Retina (tissue), 1 donor: ENCODE measurements around the gene KCNK1.

Source experiments
- DNase-seq: peaks from one replicate; pipeline ENCODE4 v3.0.0-alpha.2; 2016

The KCNK1 gene

DNA sequence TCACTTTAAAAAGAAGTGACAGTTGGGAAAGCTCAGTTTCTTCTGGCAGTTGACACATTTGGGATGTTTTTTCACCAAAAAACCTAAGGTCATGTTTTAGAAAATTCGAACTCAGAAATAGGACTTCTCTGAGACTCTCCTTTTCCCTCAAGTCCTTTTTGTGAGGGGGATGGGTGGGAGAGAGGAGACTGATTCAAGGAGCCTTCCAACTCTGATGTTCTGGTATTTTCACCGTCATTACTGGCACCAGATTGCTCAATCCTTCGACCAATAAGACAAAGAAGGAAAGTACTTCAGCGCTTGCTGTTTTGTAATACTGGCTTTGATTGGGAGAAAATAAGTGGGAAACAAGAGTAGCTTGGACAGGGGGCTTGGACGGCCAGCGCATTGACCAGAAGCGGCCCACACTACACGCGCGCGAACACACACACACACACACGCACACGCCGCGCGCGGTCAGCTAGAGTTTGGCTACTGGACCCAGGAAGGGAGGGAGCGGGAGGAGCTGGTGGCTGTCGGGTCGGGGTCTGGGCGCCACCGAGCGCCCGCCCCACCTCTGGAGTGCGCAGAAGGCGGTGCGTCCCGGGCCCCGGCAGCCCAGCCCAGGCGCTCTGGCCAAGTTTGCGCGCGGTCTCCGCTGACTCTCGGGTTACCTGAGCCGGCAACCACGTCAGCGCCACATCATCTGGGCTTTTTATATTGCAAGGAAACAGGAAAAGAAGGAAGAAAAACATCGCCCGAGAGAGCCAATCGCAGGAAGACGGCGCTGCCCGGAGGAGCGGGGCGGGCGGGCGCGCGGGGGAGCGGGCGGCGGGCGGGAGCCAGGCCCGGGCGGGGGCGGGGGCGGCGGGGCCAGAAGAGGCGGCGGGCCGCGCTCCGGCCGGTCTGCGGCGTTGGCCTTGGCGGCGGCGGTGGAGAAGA lies at the start of gene KCNK1:
Gene KCNK1 (plus strand): TSS at position 855 of the 921 bp plus-strand sequence. CDS start 66 bp downstream, at position 921.
- DNase-seq: peak; percentile 84

- no peak for DNase-seq
Observed at GRCh38 chr1:233565313-233565712, 48.6 kb upstream of the KCNK1 start.

DNA sequence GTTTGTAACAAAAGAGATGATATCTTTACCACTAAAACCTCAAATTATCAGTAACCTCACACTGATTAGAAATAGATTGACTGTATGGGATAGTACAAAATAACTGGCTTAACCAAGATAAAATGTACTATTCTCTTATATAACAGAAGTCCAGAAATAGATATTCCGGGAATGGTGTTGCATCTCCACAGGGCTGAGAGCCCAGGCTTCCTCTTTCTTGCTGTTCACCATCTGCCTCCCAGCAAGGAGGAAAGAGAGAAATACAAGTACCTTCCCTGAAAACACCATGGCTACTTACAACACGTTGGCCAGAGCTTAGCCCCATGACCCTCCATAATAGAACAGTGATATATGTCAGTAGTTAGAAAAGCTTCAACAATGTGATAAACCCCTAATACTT lies 47.0 kb upstream of the KCNK1 start:
- no peak for DNase-seq

- DNase-seq: no peak
Observed at GRCh38 chr1:233569636-233570035, 44.3 kb upstream of the KCNK1 start.

GRCh38 chr1:233570216-233570615 lies 43.7 kb upstream of the KCNK1 start:
- DNase-seq: no peak

DNA sequence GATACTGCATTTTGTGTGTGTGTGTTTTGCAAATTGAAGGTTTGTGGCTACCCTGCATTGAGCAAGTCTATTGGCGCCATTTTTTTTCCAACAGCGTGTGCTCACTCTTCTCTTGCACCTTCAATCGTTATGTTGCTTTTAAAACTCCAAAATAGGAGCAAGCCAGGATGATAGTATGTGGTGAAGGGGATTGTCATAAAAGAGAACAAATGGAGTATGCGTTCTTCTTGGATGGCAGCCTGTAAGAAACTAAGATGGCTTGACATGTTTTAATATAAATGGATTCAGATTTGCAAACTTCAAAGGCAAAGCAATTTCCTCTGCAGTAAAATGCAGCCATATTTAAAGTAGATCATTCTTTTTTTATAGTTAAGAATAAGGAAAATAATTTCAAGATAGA lies 43.2 kb upstream of the KCNK1 start:
- DNase-seq: no peak

DNA sequence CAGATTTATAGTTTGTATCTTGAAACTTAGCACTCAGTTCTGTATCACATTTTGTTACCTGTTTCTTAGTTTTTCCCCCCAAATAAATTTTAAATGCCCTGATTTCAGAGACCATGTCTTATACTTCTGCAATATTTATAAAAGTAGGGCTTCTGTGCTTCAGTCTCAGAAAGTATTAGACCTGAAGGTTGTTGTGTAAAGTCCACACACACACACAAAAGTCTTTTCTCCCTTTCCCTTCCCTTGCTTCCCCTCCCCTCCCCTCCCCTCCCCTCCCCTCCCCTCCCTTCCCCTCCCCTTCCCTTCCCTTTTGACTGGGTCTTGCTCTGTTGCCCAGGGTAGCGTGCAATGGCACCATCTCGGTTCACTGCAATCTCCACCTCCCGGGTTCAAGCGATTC lies 41.0 kb upstream of the KCNK1 start:
- DNase-seq: no peak

DNA sequence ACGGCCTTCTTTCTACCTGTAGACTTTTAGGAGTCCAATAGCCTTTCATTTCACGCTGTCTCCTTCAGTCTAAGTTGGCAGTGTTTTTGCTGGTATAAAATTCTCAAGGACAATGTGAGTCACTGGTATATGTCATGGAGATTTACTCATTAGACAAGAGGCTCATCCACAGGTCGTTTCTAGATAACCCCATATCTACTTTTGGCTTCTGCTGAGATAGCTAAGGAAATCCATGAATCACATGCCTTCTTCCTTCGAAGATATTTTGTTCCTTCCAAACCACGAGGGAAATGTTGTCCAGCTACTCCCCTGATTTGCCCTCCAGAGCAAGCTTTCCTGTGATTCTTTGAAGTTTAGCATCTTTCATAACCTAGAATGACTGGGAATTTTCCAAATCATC lies 38.5 kb upstream of the KCNK1 start:
- DNase-seq: no peak

GRCh38 chr1:233582439-233582838 lies 31.5 kb upstream of the KCNK1 start:
- peak; percentile 19 for DNase-seq

GRCh38 chr1:233584376-233584775 lies 29.5 kb upstream of the KCNK1 start:
- DNase-seq: no peak

DNA sequence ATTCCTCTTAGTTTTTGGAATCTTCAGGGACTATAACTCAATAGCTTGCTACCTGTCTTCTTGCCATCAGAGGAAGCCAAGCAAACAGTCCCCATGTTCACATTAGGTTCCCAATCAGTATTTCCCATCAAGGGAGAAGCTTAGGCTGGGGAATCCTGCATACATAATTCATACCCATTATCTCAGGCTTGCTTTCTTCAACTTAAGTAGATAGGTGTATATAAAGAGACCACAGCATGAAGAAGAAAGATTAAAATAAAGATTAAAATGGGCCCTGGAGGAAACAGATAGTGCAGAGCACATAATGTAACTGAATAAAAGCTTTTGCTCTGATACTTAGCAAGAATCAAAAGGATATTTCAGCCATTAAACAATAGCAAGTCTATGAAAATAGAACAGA lies 29.0 kb upstream of the KCNK1 start:
- DNase-seq: no peak

DNA sequence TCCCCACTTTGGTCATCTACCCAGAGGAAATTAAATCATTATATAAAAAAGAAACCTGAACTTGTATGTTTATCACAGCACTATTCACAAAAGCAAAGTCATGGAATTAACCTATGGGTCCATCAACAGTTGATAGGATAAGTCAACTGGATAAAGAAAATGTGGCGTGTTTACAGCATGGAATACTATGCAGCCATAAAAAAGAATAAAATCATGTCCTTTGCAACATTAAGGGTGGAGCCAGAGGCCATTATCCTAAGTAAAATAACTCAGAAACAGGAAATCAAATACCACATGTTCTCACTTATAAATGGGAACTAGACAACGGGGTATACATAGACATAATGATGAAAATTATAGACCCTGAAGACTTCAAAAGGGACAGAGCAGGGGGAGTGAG lies 27.6 kb upstream of the KCNK1 start:
- DNase-seq: no peak

- no peak for DNase-seq
Observed at GRCh38 chr1:233587196-233587595, 26.7 kb upstream of the KCNK1 start.

GRCh38 chr1:233587958-233588799 lies 25.7 kb upstream of the KCNK1 start:
- peak; percentile 73 for DNase-seq

DNA sequence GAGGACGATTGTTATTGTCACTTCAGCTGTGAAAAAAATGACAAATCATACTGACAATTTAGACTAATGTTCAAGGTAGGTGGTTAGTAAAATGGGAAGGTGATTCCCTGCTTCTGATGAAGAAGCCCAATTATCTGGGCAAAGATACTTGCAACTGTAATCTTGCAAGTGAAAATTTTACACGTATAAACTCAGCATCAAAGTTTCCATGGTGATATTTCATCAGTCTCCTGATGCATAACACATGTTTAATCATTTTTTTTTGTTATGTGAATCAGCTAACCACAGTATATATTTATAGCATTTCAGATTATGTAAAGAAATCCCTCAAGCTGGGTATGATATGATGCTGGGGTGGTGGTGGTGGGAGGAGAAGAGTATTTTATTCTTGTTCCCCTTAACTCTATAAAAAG lies 16.4 kb upstream of the KCNK1 start:
- DNase-seq: no peak

DNA sequence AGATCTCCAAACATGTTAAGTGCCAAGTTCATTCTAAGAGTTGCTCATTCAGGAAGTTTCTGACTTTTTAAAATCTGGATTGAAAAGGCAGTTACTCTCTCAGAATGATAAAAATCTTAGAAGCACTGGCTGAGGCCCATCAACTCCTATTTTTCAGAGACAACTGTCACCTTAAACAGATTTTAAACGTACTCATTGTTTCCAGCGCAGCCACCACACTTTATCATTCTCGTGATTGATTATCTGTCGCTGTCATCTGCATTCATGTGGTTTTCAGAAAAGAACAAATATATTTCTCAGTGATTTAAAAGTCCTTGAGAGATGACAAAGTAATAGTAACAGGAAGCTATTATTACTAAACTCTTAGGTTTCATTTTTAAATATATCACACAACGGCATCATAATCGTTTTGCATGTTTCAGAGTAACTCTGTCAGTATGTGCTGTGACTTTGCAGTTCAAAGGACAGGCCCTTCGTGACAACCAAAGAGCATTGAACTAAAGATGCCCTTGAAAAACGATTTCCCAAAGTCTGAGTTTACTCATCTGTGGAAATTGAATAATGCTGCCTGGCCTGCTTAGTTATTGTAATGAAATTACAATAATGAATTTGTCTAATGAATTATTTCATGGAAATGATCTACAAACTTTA lies 14.9 kb upstream of the KCNK1 start:
- no peak for DNase-seq

DNA sequence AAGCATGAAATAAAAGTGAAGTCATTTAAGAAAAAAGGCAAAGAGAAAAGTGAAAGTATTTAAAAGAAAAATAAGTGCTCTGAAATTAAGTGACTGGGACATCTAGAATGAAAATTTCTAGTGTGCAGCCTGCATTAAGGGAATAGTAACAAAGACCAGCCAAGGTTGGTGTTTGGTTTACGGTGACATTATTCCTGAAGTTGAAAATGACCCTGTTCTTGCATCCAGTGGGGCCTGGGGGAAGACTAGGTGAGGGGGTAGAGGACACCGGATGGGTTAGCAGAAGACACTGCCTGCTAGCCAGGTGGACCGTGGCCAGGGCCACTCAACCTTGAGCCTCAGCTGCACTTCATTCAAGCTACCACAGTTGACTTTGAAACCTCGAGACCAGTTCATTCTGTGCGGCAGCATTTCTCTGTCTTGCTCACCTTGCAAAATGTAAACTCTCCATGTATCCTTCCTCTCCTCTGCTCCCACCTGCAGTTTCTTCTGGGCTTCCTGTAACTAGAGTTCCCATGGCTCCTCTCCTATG lies 14.3 kb upstream of the KCNK1 start:
- DNase-seq: no peak

DNA sequence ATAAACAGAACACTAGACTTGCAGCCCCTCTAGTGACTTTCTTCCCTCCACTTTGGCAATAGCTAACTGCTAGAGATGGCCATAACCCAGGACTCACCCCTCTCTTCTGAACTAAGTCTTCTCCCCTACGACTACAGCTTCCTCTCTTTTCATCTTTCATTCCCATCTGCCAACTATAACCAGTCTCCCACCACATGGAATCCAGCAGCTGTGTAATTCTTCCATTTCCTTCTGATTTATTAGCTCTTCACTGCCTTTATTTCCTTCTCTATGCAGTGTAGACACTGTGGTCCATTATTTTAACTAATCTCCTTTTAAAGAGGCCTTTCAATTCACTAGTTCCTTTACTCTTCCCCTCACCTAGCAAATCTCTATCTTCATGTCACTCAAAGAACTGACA lies 13.4 kb upstream of the KCNK1 start:
- no peak for DNase-seq

DNA sequence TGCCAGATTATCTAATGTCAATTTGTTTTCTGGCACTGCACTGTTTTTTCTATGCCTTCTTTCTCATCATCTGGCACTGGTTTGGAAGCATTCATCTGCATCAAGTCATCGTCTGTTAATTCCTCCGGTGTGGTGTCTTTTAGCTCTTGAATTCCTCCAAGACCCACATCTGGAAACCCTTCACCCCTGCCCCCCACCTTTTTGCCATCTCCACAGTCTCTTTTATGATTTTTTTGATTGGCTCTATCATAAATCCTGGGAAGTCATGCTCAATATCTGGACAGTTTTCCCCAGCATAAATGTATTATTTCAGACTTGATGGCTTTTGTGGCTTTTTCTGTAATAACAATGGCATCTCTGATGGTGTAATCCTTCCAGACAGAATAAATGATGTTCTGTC lies 10.4 kb upstream of the KCNK1 start:
- no peak for DNase-seq

GRCh38 chr1:233605205-233605604 lies 8.7 kb upstream of the KCNK1 start:
- no peak for DNase-seq

DNA sequence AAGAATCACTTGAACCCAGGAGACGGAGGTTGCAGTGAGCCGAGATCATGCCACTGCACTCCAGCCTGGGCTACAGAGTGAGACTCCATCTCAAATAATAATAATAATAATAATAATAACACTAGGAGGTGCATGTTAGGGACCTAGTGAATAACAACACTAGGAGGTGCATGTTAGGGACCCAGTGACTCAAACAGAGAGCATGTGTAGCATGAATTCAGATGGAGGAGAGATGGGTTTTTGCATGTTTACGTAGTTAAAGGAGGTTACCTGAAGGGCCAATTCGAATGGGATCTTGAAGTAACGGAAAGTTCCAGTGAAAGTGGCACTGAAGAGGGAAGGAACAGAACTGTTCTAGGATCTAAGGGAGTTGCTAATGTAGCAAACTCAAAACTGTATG lies 7.1 kb upstream of the KCNK1 start:
- DNase-seq: no peak

DNA sequence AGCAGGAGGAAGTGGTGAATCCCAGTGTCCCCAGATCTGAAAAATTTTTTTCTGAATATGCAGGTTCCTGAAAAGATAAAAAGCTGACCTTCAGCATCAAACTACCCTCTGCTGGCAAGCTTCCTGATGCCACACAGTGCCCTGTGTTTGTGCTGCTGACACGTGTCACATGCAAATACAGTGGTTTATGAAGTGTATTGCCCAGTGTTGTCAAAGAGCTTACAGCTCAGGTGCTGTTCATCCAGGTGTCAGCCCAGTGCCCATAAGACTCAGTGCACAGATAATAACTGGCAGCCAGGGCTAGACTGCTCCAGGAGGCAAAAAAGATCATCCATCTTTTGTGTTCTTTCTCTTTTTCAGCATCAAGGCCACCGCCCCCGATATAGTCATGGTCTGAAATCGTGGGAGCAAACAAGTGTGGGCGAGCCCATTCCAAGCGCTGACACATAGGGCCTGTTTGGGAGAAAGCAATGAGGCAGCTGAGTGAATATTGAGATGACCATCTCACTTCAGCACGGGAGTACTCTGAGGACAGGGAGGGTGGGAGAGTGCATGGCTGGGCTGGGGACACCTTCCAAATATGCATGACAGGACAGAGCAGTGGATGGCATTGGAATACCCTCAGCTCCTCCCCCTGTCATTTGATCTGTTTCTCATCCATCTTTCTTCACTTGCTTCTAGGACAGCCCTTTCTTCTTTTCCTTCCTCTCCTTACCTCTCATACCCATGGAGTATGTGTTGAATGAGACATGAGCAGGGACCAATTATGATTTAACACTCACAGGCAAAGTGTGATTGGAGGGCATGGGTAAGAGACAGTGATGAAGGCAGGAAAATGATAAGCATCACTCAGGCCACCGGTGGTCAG lies 6.4 kb upstream of the KCNK1 start:
- DNase-seq: no peak
